NCI-H774 (cell line): Measurements from ENCODE around the gene BCL11A.

Experiments used
- DNase-seq: peaks from one replicate; lab custom pipeline; 2025; lab: John Stamatoyannopoulos, UW

The BCL11A gene

DNA sequence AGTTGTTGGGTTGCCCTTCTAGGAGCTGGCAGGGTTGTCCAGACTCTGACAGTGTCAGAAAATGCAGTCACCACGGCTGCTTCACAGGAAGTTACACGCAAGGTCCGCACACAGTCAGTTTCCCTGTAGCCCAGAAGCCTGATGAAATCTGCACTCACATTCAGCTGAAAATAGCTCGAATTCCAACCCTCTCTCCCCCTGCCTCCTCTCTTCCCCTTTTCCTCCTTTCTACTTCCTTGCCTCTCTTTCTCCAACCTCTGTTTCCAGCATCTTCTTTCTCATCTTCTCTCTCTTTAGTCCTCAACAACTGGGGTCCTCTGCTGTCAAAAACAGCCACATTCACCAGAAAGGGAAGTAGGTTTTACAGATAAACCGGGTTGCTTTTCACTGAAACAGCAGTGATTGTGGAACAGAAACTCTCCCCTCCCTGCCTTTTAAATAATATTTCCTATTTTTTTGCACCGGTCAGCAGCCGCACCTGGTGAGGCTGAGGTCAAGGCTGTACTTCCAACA is 69.3 kb downstream of the BCL11A start:
- no peak for DNase-seq

DNA sequence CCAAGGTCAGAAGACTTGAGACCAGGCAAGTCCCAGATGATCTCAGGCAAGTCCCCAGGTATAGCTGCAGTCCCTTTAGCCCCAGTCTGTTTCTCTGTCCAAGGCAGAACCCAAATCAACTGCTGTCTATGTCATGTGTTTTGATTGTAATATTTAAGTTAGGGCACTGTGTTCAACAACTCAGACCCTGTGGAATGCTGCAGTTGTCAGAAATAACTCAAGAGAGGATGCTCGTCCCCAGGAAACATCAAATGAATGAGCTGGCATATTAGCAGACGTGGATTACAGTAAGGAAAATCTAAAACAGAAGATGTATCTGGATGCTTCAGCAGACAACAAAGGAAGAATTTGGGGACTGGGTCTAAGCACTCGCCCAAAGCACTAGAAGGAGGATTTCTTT is 70.1 kb downstream of the BCL11A start:
- no peak for DNase-seq

DNA sequence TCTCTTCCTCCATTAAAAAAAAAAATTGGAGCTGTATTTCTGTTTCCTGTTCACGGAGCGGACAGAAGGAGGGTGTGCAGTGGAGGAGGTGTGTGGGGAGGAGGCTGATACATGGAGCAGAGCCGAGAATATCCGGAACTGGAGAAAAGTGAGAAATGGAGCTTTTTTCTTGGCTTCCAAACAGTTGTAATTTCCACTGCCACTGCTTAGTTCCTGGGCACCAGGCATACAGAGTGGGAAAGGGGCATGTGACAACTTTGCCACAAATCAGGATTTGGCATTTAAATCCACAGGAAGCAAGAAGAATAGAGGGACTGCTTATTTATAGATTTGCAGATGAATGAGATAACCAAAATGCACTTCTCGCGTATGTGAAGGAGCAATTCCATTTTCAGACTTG is 71.2 kb downstream of the BCL11A start:
- DNase-seq, result no peak

DNA sequence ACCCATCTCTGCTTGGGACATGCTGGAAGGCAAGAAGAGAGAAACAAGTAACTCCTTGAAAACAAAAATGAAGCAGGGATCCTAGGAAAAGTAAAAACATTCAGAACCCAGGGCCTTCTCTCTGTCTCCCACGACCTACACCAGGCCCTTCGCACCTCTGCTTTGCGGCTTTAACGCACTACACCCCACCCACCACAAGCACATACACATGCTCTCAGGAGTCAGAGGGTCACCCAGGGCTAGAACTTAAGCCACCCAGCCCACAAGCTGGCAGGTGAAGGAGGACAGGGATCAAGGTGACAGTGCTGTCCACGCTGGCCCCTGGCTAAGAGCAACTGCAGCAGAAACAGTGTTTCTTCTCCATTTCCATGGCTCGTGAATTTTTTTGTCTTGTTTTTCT is 72.2 kb downstream of the BCL11A start:
- no peak for DNase-seq

DNA sequence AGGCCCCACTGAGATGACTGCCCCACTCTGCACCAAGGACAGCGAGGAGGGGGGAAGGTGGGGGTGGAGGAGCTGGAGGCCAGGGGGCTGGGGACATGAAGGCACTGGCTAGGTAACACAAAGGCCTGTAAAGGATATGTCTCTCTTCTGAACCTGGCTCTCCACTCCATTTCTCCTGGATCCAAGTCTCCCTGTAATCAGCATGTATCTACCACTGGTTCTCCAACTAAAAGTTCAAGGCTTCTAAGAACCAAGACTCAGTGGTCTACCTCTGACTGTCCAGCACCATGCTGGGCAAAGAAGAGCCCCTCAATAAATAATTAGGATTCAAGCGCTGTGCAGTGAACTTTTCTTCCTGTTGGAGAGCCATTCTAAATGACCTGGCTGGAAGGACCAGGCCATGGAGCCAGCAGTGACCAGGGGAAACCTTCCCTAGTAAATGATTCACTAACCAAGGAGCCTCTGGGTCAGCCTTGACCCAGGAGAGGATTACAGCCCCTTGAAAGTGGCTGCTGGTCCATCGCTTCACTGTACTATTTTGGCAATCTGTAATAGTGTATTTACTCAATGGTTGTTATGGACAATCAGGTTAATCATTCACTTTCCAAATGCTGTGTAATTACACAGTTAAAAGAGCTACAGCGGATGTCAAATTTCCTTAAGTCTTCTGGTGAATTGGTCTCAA is 73.2 kb downstream of the BCL11A start:
- DNase-seq, result no peak

DNA sequence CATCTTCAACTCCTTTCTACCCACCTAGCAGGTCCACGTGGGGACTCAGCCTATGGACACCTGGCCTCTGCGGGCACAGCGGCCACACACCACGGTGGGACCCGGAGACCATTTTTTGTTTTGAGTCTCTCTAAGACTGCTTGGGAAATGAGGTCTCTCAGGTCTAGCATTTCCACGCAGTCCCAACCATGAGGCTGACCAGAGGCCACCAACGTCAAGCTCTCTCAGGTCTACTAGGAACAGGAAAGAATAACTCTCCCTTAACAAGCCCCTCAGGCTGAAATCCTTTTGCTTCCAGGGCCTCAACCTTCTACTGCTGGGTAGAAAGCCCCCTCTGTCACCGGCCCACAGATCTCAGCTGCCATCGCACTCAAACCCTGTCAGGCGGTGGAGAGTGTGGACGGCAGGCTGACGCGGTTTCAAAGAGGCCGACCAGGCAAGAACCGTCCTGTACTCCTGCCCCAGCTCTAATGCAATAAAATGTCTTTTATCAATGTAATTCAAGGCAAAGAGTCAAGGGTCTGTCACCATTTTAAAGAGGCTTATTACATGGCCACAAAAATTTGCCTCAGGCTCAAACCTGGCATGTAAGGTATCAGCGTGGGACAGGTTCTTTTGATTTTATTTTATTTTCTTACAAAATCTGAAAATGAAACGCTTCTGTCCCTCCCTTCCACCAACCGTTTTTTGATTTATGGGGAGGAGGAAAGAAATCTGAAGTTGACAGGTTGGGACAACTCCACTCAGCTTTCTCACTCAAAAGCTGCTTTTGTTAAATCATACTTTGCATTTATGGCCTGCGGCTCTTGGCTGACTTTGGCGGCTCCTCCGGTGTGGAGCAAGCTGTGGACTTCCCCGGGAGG is 74.0 kb downstream of the BCL11A start:
- DNase-seq, result no peak

DNA sequence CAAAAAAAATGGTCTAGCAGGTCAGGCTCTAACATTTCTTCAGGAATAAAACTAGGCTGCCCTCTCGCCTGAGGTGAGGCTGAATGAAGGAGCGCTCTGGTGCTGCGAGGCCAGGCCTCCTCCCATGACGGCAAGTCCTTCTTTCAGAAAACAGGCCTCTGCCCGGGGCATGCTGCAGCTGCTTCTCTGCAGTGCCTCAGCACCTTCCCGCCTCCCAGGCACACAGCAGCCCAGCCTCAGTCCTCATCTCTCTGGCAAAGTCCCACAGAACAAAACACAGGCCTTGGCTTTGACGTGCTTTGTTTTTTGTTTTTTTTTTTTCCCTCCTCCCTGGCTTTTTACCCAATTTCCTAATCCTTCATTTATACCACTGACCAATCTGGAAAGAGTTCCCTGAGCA is 74.8 kb downstream of the BCL11A start:
- DNase-seq, result no peak

DNA sequence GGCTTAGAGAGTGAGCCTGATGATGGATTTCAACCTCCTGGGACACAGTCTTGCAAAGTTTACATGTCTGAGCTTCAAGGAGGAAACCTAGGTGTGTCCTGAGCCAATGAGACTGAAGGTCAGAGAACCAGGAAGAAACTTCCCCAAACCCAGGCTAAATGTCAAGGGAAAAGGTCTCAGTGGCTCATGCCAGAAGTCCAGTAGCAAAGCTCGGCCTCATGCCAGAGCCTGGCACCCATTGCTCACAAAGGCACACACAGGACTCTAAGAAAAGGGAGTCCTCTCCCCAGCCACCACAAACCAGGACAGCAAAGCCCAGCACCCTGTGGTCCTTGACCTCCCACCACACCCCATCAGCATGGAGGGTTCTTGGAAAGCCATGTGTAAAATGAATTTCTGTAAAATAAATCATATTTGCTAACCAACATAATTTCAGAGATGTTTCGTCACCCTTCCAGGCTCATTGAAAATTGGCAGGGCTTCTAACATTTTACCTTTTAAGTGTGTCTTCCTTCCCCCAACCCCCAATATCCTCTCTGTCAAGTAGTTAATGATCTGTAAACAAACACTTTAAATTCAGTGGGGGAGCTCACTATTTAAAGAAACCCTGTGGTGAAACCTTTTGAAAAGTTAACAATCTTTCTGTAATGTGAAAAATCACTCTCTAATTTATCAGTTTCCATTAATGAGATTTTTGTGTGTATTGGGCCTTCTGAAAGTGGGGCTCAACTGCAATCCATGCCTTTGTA is 77.1 kb downstream of the BCL11A start:
- DNase-seq, result no peak

DNA sequence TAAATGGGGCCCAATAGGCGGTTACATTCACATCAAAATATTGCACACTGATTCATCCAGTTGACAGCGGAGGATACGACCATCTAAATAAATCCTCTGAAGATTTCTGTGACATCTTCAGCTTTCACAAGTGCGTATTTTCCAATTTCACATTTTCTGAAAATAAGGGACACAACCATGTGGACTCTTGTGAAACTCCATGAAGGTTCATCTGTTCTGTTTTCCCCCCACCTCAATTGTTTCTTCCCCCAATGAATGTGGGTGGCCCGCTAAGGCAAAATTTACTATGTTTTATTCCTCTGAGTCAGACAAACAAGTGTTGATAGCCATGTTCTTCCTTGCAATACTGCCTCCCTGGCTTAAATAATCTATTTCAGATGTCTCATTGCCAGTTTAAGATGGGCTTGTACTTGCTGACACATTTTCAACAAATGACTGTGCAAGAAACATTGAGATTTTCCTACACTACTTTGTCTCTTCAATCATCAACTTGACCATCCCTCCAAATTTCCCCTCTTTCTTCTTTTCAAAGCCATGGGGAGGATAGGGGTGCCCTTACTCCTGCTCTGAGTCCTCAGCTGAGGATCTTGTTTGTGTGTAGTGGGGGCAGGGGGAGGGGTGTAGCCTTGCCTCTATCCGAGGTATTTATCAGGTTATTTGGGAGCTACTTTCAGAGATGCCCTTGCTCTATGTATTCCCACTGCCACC is 78.2 kb downstream of the BCL11A start:
- no peak for DNase-seq

DNA sequence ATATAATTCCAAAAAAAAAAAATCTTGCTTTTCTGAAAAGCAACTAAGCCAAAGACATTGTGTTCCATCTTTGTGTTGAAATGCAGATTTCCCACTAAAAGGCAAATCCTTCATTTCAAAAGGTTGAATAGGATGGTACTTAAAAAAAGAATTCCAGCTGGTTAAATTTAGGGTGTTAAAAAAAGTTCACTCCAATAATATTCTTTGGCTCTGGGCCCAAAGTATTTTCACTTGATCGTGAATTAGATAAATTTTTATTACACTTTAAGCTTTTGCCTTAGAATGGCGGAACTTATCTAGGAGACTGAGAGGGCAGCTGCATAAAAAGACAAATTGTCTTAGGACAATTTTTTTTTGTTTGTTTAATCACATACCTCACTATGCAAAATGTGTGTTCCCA is 79.2 kb downstream of the BCL11A start:
- DNase-seq, result no peak

DNA sequence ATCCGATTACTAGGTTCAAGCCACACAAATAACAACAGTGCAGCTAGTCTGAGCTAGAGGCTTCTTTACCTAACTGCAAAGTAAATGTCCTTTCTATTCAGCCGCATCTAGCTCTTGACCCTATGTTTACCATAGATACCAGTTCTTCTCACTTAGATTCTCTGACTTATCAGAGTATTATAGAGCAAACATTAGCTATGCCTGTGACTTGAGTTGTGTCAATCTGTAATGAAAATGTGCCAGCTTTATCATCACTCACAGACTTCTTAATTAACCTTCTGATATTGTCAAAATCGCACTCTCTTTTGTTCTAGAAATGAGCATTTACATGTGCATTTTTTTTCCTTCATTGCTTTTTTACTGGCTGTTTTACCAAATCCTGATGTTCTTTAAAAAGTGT is 79.9 kb downstream of the BCL11A start:
- no peak for DNase-seq

DNA sequence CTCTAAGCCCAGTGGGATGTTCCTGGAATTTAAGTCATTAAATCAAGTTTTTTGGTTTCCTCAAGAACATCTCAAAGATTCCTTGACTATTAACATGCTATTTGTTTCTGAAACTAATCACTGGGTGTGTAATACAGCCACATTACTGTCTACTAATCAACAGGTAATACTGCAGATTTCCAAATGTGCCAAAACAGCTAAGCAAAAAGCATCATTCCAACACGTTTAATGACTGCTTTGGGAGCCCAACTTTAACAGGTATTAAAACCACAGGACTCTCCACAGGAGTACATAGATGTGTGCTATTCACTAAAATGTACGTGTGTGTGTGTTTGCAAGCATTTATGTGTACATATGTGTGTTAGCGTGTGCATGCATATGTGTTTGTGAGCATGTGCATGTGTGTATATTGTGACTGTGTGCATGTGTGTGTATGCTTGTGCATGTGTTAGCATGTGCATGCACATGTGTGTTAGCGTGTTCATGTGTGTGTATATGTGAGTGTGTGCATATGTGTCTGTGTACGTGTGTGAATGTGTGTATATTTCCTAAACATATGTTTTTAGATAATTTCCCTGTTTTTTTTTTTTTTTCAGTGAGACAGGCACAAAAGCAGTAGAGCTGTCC is 80.7 kb downstream of the BCL11A start:
- DNase-seq, result no peak

DNA sequence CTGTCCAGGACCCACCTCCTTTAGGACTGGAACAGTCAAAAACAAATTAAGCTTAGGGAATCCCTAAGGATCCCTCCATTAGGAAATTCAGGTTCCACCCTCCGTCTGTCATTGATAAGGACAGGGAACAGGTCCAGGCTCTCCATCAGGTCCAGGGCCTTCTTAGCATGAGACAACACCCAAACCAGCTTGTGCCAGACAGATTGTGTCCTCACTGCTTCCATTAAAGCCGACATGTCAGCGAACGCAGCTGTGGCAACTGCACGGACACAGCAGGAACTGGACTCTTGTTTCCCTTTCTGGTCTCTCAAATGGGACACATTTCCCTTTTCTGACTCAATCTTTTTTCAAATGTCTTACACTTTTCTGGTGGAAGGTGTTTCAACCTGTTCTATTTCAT is 81.4 kb downstream of the BCL11A start:
- DNase-seq, result no peak

DNA sequence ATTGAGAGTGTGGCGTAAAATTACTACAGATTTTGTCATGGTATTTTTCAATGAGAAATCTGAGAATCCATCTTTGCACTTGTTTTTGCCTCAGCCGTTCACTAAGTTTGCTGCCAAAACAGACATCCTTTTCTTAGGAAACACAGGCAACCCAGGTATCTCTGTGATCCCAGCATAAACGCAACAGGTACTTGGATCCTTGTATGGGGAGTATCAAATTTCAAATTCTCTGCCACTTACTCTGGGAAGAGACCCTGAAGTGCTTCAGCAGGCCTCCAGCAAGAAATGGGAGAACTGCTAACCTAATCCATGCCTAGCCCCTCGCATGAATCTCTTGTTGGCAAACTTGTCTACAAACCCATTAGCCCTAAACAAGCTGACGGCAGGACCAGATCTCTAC is 83.1 kb downstream of the BCL11A start:
- no peak for DNase-seq

DNA sequence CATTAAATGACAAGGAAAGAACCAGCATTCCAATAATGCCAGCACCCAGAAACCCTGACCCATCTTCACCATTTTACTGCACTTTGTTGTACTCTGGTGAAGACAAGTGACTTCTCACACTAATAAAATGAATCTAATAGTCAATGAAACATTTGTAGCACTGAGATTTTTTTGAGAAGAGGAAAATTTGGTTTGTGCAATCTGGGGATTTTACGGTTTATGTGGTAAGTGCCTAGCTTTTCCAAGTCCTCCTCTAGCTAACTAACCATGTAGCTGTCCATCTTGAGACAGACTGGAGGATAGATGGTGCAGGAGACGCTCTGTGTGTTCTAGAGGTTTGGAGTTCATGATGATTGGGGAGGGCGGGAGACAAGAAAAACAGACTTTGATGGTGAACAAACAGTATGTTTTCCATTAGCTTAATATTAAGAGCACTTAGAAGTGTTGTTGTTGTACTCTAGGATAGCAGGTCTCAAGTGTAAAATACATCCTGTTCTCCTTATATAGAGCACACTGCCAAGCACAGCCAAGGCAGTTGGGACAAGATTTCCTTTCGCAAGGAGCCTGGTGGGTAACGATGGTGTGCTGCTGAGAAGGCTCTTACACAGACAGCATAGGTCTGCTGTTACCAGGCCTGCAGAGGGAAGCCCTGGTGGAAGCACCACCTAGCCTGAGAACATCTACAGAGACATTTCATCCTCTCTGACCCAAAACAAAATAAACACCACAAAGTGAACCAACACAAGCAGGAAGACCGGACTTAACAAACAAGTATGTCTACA is 83.7 kb downstream of the BCL11A start:
- no peak for DNase-seq

DNA sequence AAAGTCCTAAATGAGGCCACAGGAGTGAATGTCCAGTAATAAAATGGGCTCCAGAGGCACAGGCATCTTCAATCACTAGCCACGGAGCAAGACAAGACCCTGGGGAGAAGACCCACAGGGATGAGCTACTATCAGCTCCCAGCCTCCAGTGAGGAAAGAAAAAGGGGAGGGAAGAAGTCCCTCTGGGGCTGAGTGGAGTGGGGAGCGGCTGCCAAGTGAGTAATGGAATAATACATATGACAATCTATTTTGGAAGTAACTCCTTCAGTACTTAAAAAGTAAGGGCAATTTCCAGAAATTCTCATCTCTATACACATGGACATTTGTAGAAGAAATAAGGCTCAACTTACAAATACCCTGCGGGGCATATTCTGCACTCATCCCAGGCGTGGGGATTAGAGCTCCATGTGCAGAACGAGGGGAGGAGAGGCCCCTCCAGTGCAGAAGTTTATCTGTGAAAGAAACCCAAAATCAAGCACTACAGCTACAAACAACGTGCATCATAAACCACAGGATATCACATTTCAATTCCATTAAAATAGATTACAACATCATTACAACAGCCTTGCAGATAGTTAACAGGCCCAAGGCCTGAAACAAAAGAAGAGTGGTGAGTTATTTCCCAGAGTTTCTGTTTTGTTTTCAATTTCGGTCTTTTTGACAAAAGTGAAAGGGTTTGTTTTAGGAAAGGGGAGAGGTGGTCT is 84.9 kb downstream of the BCL11A start:
- DNase-seq, result no peak

DNA sequence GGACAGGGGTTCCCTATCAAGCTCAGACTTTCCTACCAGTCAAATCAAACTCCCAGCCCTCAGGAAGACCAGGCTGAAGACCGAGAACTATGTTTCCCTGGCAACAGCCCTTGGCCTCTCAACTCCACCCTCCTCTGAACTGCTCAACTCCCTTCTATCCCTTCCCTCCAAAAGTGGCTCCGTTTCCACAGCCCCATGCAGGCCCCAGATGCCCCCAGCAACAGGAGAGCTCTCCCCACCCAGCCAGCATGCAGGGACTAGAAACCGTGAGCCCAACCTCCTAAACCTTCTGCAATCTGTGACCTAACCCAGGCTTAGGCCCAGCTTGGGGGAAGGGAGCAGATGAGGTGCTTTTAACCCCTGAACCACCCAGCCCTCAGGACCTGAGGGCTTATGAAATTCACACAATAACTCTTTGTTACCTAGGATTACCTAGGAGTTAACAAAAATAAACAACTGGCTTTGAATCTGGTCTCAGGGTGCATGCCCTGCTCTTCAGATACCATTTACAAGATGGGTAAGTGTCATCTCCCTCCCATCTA is 87.2 kb downstream of the BCL11A start:
- no peak for DNase-seq

DNA sequence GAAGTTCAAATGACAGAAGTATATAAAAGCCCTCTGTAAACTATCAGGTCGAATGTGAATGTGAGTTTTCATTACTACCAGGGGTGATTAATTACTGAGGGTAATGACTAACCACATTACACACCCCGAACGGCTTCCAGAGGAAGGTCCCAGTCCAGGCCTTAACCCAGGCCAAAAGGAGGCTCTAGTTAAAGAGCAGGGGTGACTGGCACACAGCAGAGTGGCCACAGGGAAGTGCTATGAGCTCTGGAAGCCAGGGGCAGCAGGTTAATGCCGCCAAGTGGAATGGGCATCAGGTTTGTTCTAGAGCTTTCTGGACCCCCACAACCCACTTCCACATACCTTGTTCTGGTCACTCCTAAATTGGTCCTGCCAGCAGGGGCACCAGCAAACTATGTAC is 87.7 kb downstream of the BCL11A start:
- DNase-seq, result no peak

DNA sequence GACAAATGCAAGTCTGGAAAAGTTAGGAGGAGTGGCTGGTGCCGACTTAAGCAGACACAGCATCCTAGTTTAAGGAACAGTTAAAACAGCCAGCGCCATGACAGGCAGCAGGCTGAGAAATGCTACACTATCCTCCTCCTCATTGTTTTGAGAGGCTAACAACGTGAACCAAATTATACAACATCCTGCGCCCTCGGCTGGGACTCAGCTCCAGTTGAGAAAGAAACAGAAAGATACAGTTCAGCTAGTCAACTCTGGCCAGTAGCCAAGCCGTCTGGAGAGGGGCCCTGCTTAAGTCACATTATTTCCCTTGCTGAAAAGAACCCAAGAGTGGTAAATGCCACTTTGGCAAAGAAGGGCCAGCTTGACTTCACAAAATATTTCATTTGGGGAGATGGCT is 90.2 kb downstream of the BCL11A start:
- no peak for DNase-seq
